Activated CD8-positive, alpha-beta T cell treated with anti-CD3 and anti-CD28 coated beads, Interleukin-2, amount 10 ng/mL, durations not matched to agents 7 days and 5 days (primary cell): ENCODE measurements around the gene FRAS1. TPM values are rescaled to one million over a fixed set of nuclear protein-coding genes. Genes with fewer than 3 reads are reported as not detected.
A peak's percentile ranks its signal among the peaks of the same experiment; 100 is the strongest.

ENCODE experiments used
- ATAC-seq: fragments of 150-1000 bp; cut with Tn5 transposase; one replicate; pipeline ENCODE4 v1.10.0; 2021; ENCODE audit warnings: moderate library complexity
- CTCF ChIA-PET: fragments of 350-600 bp; sonication (Branson Sonifier 250); formaldehyde crosslinking; loops from one replicate; lab custom pipeline; 2021; ENCODE audit warnings: antibody characterized with exemption; lab: Charles Lee
- POLR2A ChIA-PET: fragments of 350-600 bp; sonication (Branson Sonifier 250); formaldehyde crosslinking; loops from one replicate; lab custom pipeline; 2021; ENCODE audit warnings: antibody characterized with exemption; lab: Charles Lee
- DNase-seq: peaks from one replicate; pipeline ENCODE4 v3.0.0-alpha.2; 2020
- H3K27ac Mint-ChIP-seq: one replicate; pipeline ENCODE4 v1.8.0; 2021; ENCODE audit warnings: mild to moderate bottlenecking, mixed read lengths
- H3K27me3 Mint-ChIP-seq: one replicate; pipeline ENCODE4 v1.8.0; 2021; ENCODE audit warnings: low read depth, mixed read lengths
- H3K36me3 Mint-ChIP-seq: one replicate; pipeline ENCODE4 v1.8.0; 2021; ENCODE audit warnings: low read depth, mixed read lengths
- H3K4me1 Mint-ChIP-seq: one replicate; pipeline ENCODE4 v1.8.0; 2021; ENCODE audit warnings: low read depth, mixed read lengths
- H3K4me3 Mint-ChIP-seq: one replicate; pipeline ENCODE4 v1.8.0; 2021; ENCODE audit warnings: mild to moderate bottlenecking, mixed read lengths
- H3K9me3 Mint-ChIP-seq: one replicate; pipeline ENCODE4 v1.8.0; 2022; ENCODE audit warnings: mixed read lengths; ENCODE audit not compliant: insufficient read depth
- total RNA-seq, 2 experiments: library from RNA; stranded (reverse); gene quantifications; one replicate each; pipeline ENCODE4 v1.2.3, GENCODE V29; 2021

Gene FRAS1
- total RNA-seq, 2 experiments from 2014 or later: 0.08 TPM; not detected in 1

DNA sequence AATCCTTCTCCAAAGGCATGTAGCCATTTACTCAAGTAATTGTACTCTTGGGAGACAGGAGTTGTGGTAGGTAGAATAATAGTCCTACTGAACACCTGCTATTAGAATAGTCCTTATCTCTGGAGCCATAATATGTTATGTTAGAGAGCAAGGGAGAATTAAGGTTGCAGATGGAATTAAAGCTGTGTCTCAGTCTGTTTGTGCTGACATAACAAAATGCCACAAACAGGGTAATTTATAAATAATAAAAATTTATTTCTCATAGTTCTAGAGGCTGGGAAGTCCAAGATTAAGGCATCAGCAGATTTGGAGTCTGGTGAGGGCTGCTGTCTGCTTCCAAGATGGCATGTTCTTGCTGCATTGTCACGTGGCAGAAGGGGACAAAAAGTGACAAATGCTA lies 24.2 kb upstream of the FRAS1 start:
- H3K4me1 Mint-ChIP-seq: no peaks in the 10 kb centered on the region
- DNase-seq: no peak
- H3K4me3 Mint-ChIP-seq: no peak overlapping the region
- no peaks in the 10 kb centered on the region for H3K9me3 Mint-ChIP-seq
- CTCF ChIA-PET: no interaction called here
- peaks cover 4% of the 10 kb centered on the region for H3K27me3 Mint-ChIP-seq
- POLR2A ChIA-PET: no interaction called here
- no peak overlapping the region for H3K27ac Mint-ChIP-seq
- no peaks in the 10 kb centered on the region for H3K36me3 Mint-ChIP-seq
- ATAC-seq: no peak

DNA sequence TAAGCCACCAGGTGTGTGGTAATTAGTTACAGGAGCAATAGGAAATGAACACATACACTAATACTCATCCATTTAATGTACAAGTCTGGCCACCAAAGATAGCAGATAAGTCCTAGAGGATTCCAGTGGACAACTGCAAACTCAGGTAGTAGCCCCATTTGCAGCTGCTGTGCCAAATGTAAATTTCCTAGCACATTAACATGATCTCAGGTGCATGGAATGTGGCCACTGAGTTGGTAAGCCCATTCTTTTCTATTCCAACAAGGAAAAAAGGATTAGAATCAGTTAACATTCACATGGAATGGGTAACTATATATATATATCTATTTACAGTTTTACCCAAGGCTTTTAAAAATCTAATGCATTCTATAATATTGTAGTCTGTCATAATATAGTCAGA lies 23.3 kb upstream of the FRAS1 start:
- POLR2A ChIA-PET: no interaction called here
- ATAC-seq (no peak), DNase-seq (no peak)
- Mint-ChIP-seq H3K4me1 (no peaks in the 10 kb centered on the region), H3K9me3 (no peaks in the 10 kb centered on the region), H3K27me3 (peaks cover 4% of the 10 kb centered on the region), H3K36me3 (no peaks in the 10 kb centered on the region), H3K4me3 (no peak overlapping the region), H3K27ac (no peak overlapping the region)
- CTCF ChIA-PET: interaction anchor here (0.8 kb wide), 1 partner anchor 25 kb away, joined by 3 read pairs; no protein-coding TSS in a partner anchor

DNA sequence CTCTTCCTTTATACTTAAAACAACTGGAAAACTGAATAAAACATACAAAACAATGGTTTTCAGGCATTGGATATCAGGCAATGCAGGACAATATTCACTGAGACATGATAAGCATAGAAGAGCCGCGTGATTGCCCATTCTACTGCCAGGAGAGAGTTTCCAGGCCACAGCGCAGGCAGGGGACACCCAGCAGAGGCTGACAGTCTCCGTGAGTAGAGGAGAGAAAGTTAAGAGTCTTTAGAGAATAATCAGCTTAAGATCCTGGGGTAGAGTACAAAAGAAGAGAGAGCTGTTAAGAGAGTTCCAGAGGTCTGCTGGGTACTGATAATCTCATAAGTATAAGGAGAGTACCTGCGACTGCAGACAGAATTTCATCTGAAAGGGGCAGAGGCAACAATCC lies 18.4 kb upstream of the FRAS1 start:
- ChIA-PET CTCF (no interaction called here), POLR2A (no interaction called here)
- H3K4me1 Mint-ChIP-seq: no peaks in the 10 kb centered on the region
- H3K27ac Mint-ChIP-seq: no peak overlapping the region
- H3K4me3 Mint-ChIP-seq: no peak overlapping the region
- H3K27me3 Mint-ChIP-seq: peaks cover 12% of the 10 kb centered on the region
- ATAC-seq (no peak), DNase-seq (no peak)
- no peaks in the 10 kb centered on the region for H3K36me3 Mint-ChIP-seq
- H3K9me3 Mint-ChIP-seq: no peaks in the 10 kb centered on the region

DNA sequence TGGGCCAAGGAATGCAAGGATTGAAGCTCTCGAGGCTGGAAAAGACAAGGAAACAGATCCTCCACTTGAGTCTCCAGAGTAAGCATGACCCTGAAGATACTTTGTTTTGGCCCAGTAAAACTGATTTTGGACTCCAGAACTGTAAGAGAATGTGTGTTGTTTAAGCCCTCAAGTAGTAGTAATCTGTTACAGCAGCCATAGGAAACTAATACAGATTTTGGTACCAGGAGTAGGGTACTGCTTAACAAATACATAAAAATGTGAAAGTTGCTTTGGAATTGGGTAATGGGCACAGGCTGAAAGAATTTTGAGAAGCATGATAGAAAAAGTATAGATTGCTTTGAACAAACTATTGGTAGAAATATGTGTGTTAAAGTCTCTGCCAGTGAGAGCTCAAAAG lies 17.4 kb upstream of the FRAS1 start:
- no peak for DNase-seq
- ChIA-PET POLR2A (no interaction called here), CTCF (no interaction called here)
- H3K4me1 Mint-ChIP-seq: no peaks in the 10 kb centered on the region
- ATAC-seq: no peak
- no peaks in the 10 kb centered on the region for H3K9me3 Mint-ChIP-seq
- no peak overlapping the region for H3K27ac Mint-ChIP-seq
- H3K4me3 Mint-ChIP-seq: no peak overlapping the region
- H3K36me3 Mint-ChIP-seq: no peaks in the 10 kb centered on the region
- peaks cover 14% of the 10 kb centered on the region for H3K27me3 Mint-ChIP-seq

DNA sequence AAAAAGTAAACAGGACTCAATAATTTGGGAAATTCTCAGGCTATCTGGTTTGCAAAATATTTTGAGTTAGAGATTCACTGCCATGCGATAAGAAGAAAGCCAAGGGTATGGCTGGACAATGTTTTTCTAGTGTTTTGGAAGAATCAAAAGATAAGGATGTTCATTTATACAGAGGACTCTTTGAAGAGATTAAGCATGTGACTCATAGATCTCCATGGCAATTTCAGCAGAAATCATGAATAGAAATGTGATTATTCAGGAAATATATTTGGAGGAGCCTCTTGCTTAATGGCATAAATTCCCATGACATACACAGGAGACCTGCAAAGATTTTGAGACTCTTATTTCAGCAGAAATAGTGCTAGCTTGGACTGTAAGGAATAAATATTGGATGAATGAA lies 16.7 kb upstream of the FRAS1 start:
- no peaks in the 10 kb centered on the region for H3K9me3 Mint-ChIP-seq
- DNase-seq (no peak), ATAC-seq (no peak)
- H3K4me1 Mint-ChIP-seq: no peaks in the 10 kb centered on the region
- ChIA-PET CTCF (no interaction called here), POLR2A (no interaction called here)
- no peaks in the 10 kb centered on the region for H3K36me3 Mint-ChIP-seq
- no peak overlapping the region for H3K27ac Mint-ChIP-seq
- H3K4me3 Mint-ChIP-seq: no peak overlapping the region
- H3K27me3 Mint-ChIP-seq: peaks cover 14% of the 10 kb centered on the region

DNA sequence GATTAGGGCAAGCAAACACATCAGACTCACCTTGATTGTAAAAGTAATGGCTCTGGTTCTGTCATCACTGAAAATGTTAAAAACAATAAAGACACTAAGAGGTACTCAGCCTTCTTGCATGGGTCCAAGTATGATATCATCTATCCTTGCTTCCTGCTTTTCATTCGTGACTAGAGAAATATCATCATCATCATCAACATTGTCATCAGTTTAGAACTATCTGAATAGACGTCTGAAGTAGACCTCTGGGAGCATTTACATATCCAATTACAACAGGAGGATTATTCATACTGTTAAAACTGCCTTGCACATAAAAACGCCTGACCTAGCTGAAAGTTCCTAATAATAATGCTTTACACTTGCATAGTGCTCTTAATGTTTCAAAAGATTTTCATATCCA lies 9.8 kb upstream of the FRAS1 start:
- Mint-ChIP-seq H3K9me3 (no peaks in the 10 kb centered on the region), H3K4me3 (no peak overlapping the region), H3K27me3 (peaks cover 26% of the 10 kb centered on the region), H3K27ac (no peak overlapping the region), H3K4me1 (no peaks in the 10 kb centered on the region), H3K36me3 (no peaks in the 10 kb centered on the region)
- no peak for DNase-seq
- POLR2A ChIA-PET: no interaction called here
- CTCF ChIA-PET: interaction anchor here (1.8 kb wide), 1 partner anchor 13 kb away, joined by 5 read pairs; no protein-coding TSS in a partner anchor
- no peak for ATAC-seq

DNA sequence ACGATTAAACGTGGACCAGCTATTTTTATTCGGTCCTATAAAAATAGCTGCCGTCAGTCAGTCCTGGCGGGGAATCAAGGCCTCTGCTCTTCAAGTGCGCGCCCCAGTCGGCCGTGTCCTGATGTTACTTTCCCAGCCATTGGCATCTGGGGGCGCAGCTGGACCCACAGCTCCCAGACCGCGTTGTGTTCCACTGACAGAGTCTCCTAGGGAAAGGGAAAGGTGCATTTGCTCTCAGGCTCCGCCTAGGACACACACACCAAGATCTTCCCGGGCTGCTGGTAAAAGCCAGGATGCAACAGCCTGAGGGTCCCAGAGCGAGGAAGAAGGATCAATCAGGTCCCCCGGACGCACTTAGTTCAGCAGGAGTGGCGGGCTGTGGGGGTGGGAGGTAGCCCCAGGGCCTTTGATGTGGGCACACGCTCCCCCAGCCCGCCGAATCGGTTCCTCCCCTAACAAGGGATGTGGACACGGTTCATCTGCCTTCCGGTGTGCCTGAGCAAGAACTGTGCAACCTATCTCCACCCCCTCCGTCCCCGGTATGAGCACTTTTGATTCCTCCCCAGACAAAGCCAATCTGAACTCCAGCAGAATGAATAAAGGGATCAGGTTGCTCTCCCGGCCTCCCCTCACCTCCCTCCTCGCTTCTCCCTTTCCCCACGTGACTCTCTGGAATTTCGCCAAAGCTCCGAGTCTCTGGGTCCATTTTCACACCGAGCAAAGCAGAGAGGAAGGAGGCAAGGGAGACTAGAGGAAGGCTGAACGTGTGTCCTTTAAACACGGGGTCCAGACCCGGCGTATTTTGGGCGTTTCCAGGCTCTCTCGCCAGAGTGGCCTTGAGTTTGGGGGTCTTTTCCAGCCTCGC lies 626 bp upstream of the FRAS1 start:
- POLR2A ChIA-PET: no interaction called here
- H3K9me3 Mint-ChIP-seq: no peaks in the 10 kb centered on the region
- no peaks in the 10 kb centered on the region for H3K36me3 Mint-ChIP-seq
- ATAC-seq (peak; percentile 51), DNase-seq (peak; percentile 63)
- H3K27ac Mint-ChIP-seq: peak overlapping the region; percentile 67
- CTCF ChIA-PET: interaction anchor here (0.9 kb wide), 1 partner anchor 808 kb away, joined by 4 read pairs; no protein-coding TSS in a partner anchor
- peaks cover 34% of the 10 kb centered on the region for H3K4me1 Mint-ChIP-seq
- peaks cover 53% of the 10 kb centered on the region for H3K27me3 Mint-ChIP-seq
- peak overlapping the region; percentile 89 for H3K4me3 Mint-ChIP-seq

DNA sequence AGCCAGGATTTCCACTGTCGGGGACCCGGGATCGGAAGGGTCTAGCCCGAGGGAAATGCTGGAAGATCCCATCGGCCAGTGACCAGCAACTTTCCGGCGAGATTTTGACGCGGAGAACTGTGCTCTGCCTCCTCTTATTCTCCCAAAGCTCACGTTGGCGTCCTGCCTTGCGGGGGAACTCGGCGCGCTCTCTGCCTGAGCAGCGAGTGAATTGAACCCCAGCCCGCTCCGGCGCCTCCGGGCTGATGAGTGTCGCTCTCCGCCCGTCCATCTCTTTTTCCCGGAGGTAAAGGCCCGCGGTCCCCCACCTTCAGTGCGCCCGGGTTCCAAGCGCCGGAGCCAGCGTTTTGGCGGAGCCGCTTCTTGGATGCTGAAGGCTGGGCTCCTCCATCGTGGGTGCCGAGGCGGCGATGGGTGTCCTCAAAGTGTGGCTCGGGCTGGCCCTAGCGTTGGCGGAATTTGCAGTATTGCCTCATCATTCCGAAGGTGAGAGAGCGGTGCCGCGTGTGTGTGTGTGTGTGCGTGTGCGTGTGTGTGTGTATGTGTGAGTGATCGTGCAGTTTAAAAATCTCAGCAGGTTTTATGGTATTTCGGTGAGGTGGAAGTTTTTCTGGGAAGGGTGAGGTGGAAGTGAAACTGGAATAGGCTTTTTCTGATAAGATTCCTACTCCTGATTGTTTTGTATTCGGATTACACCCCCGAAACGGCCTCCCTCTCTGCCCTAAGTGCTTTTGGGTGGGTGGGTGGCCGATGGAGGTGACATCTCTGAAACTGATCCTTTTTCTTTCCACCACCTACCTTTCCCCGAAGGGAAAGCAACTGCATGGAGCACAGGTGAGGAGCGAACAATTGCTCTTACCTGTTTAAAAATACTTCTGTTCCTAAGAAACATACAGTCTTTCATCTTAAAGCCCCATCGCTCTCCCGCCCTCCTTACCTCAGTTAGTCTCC lies 752 bp downstream of the FRAS1 start:
- no peak overlapping the region for H3K27ac Mint-ChIP-seq
- H3K9me3 Mint-ChIP-seq: no peaks in the 10 kb centered on the region
- POLR2A ChIA-PET: no interaction called here
- peaks cover 57% of the 10 kb centered on the region for H3K27me3 Mint-ChIP-seq
- peak; percentile 52 for ATAC-seq
- H3K4me1 Mint-ChIP-seq: peaks cover 34% of the 10 kb centered on the region
- H3K36me3 Mint-ChIP-seq: no peaks in the 10 kb centered on the region
- peak overlapping the region; percentile 89 for H3K4me3 Mint-ChIP-seq
- CTCF ChIA-PET: interaction anchor here (0.8 to 1.0 kb wide), 4 partner anchors 24 to 806 kb away, joined by 3 to 4 read pairs (median 3); no protein-coding TSS in a partner anchor
- peak; percentile 44 for DNase-seq

DNA sequence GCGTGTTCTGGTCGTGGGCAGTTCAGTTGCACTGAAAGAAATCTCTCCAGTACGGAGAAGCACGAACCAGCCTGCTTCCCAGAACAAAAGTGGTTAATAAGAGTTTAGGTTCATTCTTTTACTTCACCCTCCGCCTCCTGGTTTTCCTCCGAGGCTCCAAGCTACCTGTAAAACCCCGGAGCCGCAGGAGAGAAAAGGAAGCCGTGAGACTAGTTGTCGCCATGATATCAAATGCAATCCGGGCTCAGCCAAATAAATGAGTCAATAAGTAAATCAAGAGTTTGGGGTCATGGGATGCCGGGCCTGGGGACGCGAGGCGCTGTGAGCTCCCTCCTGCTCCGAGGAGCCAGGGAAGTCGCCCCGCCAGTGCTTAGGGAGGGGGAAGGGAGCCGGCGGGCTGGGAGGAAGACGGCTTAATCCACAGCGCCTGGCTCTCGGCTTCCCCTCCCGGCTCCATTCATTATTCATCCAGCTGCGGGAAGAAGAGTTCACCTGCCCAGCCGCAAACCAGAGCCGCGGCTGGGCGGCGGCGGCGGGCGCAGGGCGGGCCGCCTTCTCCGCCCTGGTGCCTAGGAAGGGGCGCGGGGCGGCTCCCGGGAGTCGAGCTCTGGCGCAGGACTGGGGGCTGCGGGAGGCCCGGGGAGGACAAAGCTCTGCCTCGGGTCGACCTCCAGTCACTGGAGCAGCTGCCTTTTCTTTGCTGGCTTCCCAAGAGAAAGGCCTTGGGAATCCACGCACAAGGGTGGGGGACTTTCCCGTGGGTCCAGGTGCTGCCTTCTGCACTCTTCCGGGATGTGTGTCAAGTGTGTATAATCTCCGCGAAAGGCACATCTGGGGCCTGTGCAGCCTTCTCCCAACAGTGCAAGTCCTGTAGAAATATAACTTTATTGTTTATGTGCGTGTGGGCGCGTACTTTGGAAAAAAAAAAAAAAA lies 1.7 kb downstream of the FRAS1 start:
- H3K9me3 Mint-ChIP-seq: no peaks in the 10 kb centered on the region
- ATAC-seq (no peak), DNase-seq (no peak)
- ChIA-PET POLR2A (no interaction called here), CTCF (interaction anchor here (0.5 to 1.2 kb wide), 10 partner anchors 10 to 590 kb away, joined by 3 to 7 read pairs (median 3); no protein-coding TSS in a partner anchor)
- H3K27ac Mint-ChIP-seq: no peak overlapping the region
- H3K27me3 Mint-ChIP-seq: peaks cover 61% of the 10 kb centered on the region
- no peaks in the 10 kb centered on the region for H3K36me3 Mint-ChIP-seq
- H3K4me1 Mint-ChIP-seq: peaks cover 34% of the 10 kb centered on the region
- peak overlapping the region; percentile 89 for H3K4me3 Mint-ChIP-seq

DNA sequence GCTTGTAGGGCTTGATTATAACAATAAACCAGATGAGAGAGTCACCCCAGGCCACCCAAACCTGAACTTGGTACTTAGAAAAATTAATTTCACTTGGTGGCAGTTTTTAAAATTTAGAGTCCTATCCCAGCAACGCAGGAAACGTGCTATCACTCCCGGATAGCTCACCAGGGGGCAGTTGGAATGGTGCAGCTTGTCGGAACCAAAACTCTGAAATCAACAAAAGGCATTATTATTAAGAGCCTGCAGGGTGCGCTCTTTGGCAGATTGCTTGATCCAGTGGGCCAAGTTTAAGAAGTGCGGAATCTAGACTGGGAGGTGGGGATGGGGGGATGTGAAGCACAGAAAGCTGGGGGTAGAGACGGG lies 2.4 kb downstream of the FRAS1 start:
- DNase-seq: peak; percentile 35
- POLR2A ChIA-PET: no interaction called here
- ATAC-seq: no peak
- peaks cover 34% of the 10 kb centered on the region for H3K4me1 Mint-ChIP-seq
- no peaks in the 10 kb centered on the region for H3K9me3 Mint-ChIP-seq
- peaks cover 61% of the 10 kb centered on the region for H3K27me3 Mint-ChIP-seq
- H3K4me3 Mint-ChIP-seq: peak overlapping the region; percentile 36
- CTCF ChIA-PET: interaction anchor here (0.5 to 1.3 kb wide), 9 partner anchors 9 to 589 kb away, joined by 3 to 7 read pairs (median 3); no protein-coding TSS in a partner anchor
- no peak overlapping the region for H3K27ac Mint-ChIP-seq
- no peaks in the 10 kb centered on the region for H3K36me3 Mint-ChIP-seq

DNA sequence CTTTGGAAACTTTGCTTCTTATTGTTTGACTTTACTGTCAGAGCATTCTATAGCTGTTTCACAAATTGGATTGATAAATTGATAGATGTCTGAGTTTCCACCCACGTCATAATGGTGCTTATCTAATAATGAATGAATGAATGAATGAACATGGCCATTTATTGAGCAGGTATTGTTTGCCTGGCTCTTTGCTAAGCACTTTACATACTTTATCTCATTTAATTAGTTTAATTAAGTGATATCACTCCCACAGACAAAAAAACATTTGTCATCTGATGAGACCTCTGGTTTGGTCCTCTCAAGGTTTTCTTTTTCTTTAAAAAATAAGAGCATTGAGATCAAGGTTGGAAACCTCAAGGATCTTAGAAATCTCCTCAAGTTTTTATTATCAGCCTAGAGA lies 2.8 kb downstream of the FRAS1 start:
- ChIA-PET POLR2A (no interaction called here), CTCF (interaction anchor here (0.8 to 1.3 kb wide), 7 partner anchors 9 to 462 kb away, joined by 3 to 7 read pairs (median 3); no protein-coding TSS in a partner anchor)
- no peaks in the 10 kb centered on the region for H3K36me3 Mint-ChIP-seq
- peaks cover 34% of the 10 kb centered on the region for H3K4me1 Mint-ChIP-seq
- no peak for DNase-seq
- no peak overlapping the region for H3K4me3 Mint-ChIP-seq
- H3K9me3 Mint-ChIP-seq: no peaks in the 10 kb centered on the region
- no peak for ATAC-seq
- peaks cover 57% of the 10 kb centered on the region for H3K27me3 Mint-ChIP-seq
- H3K27ac Mint-ChIP-seq: no peak overlapping the region
